Nephron progenitor cell (in vitro differentiated cells): ENCODE data around the gene MAGEA3.
"Not testable (repeated sequence)": the region's sequence is repeated elsewhere in the genome, so short reads cannot be mapped to it uniquely, and the experiment has no call there.

Source experiments
- DNase-seq: peaks from one replicate; pipeline ENCODE4 v3.0.0; 2021
- H3K27ac Mint-ChIP-seq: 2 replicates; pipeline ENCODE4 v1.8.0; 2021; ENCODE audit warnings: mild to moderate bottlenecking, moderate library complexity, mixed read lengths
- H3K27me3 Mint-ChIP-seq: 2 replicates; pipeline ENCODE4 v1.8.0; 2021; ENCODE audit warnings: mild to moderate bottlenecking, low read depth, mixed read lengths; ENCODE audit not compliant: poor library complexity
- H3K36me3 Mint-ChIP-seq: 2 replicates; pipeline ENCODE4 v1.8.0; 2021; ENCODE audit warnings: low read depth, mixed read lengths
- H3K4me1 Mint-ChIP-seq: 2 replicates; pipeline ENCODE4 v1.8.0; 2021; ENCODE audit warnings: mixed read lengths
- H3K4me3 Mint-ChIP-seq: 2 replicates; pipeline ENCODE4 v1.8.0; 2021; ENCODE audit warnings: mild to moderate bottlenecking, moderate library complexity, mixed read lengths
- H3K9me3 Mint-ChIP-seq: 2 replicates; pipeline ENCODE4 v1.8.0; 2021; ENCODE audit warnings: mild to moderate bottlenecking, moderate library complexity, mixed read lengths
- TF ChIP-seq, protein P1 (sequence below): fragments of 200-600 bp; sonication (generic); IDR thresholded peaks from 2 replicates; pipeline ENCODE4 v1.5.0; 2021; ENCODE audit warnings: antibody characterized with exemption

Gene MAGEA3

DNA sequence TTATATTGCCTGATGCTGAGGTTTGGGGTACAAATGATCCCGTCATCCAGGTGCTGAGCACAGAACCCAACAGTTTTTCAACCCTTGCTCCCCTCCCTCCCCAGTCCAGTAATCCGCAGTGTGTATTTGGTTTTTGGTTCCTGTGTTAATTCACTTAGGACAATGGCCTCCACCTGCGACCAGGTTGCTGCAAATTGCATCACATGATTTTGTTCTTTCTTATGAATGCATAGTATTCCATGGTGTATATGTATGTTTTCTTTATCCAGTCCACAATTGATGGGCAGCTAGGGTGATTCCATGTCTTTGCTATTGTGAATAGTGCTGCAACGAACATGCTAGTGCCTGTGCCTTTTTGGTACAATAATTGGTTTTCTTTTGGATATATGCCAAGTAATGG, 35.5 kb upstream of the MAGEA3 start:
- Mint-ChIP-seq H3K9me3 (peaks cover 59% of the 10 kb centered on the region), H3K36me3 (no peaks in the 10 kb centered on the region), H3K27ac (no peak overlapping the region), H3K4me1 (no peaks in the 10 kb centered on the region), H3K27me3 (peaks cover 7% of the 10 kb centered on the region), H3K4me3 (no peak overlapping the region)
- TF ChIP-seq, protein P1, sequence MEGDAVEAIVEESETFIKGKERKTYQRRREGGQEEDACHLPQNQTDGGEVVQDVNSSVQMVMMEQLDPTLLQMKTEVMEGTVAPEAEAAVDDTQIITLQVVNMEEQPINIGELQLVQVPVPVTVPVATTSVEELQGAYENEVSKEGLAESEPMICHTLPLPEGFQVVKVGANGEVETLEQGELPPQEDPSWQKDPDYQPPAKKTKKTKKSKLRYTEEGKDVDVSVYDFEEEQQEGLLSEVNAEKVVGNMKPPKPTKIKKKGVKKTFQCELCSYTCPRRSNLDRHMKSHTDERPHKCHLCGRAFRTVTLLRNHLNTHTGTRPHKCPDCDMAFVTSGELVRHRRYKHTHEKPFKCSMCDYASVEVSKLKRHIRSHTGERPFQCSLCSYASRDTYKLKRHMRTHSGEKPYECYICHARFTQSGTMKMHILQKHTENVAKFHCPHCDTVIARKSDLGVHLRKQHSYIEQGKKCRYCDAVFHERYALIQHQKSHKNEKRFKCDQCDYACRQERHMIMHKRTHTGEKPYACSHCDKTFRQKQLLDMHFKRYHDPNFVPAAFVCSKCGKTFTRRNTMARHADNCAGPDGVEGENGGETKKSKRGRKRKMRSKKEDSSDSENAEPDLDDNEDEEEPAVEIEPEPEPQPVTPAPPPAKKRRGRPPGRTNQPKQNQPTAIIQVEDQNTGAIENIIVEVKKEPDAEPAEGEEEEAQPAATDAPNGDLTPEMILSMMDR: no peak
- no peak for DNase-seq

DNA sequence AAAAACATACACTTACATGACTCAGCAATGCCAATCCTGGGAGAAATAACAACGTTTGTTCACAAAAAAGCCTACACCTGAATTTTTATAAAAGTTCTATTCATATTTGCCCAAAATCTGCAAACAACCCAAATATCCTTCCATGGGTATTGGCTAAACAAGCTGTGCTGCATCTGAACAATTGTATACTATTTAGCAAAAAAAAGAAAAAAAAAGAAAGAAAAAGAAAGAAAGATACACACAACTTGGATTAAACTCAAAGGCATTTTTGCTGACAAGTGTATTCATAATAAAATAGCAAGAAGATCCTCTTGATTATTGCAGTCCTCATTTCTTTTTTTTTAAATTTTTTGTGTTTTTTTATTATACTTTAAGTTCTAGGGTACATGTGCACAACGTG, 24.5 kb upstream of the MAGEA3 start:
- no peak overlapping the region for H3K27ac Mint-ChIP-seq
- no peaks in the 10 kb centered on the region for H3K36me3 Mint-ChIP-seq
- no peaks in the 10 kb centered on the region for H3K4me1 Mint-ChIP-seq
- H3K9me3 Mint-ChIP-seq: peaks cover 40% of the 10 kb centered on the region
- DNase-seq: no peak
- H3K27me3 Mint-ChIP-seq: peaks cover 13% of the 10 kb centered on the region
- TF ChIP-seq, protein P1: no peak
- no peak overlapping the region for H3K4me3 Mint-ChIP-seq

DNA sequence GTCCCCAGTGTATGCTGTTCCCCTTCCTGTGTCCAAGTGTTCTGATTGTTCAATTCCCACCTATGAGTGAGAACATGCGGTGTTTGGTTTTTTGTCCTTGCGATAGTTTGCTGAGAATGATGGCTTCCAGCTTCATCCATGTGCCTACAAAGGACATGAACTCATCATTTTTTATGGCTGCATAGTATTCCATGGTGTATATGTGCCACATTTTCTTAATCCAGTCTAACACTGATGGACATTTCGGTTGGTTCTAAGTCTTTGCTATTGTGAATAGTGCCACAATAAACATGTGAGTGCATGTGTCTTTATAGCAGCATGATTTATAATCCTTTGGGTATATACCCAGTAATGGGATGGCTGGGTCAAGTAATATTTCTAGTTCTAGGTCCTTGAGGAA, 23.9 kb upstream of the MAGEA3 start:
- H3K9me3 Mint-ChIP-seq: peaks cover 37% of the 10 kb centered on the region
- not testable (repeated sequence) for H3K4me3 Mint-ChIP-seq, DNase-seq, H3K36me3 Mint-ChIP-seq, H3K27ac Mint-ChIP-seq, H3K4me1 Mint-ChIP-seq
- H3K27me3 Mint-ChIP-seq: peaks cover 13% of the 10 kb centered on the region

DNA sequence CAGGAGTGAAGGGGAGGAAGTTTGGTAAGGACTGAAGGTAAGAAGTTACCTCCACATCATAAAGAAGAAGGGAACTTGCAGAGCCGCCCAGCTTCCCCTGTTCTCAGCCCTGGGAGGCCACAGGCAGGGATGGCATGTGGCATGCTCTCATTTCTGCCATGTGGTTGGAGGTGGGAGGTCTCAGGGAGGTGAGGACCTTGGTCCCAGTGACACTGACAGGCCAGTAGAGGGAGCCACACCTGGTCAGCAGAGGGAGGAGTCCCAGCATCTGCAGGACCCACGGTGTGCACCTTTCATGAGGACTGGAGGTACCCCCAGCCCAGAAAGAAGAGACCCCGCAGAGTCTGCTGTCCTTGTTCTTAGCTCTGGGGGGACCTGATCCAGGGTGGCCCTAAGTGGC, 17.6 kb upstream of the MAGEA3 start:
- peaks cover 24% of the 10 kb centered on the region for H3K9me3 Mint-ChIP-seq
- not testable (repeated sequence) for H3K27me3 Mint-ChIP-seq, H3K4me3 Mint-ChIP-seq, H3K4me1 Mint-ChIP-seq, H3K27ac Mint-ChIP-seq, DNase-seq, H3K36me3 Mint-ChIP-seq

DNA sequence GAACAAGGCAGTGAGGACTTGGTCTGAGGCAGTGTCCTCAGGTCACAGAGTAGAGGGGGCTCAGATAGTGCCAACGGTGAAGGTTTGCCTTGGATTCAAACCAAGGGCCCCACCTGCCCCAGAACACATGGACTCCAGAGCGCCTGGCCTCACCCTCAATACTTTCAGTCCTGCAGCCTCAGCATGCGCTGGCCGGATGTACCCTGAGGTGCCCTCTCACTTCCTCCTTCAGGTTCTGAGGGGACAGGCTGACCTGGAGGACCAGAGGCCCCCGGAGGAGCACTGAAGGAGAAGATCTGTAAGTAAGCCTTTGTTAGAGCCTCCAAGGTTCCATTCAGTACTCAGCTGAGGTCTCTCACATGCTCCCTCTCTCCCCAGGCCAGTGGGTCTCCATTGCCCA, 1.8 kb downstream of the MAGEA3 start:
- not testable (repeated sequence) for H3K4me3 Mint-ChIP-seq, DNase-seq, H3K27ac Mint-ChIP-seq

DNA sequence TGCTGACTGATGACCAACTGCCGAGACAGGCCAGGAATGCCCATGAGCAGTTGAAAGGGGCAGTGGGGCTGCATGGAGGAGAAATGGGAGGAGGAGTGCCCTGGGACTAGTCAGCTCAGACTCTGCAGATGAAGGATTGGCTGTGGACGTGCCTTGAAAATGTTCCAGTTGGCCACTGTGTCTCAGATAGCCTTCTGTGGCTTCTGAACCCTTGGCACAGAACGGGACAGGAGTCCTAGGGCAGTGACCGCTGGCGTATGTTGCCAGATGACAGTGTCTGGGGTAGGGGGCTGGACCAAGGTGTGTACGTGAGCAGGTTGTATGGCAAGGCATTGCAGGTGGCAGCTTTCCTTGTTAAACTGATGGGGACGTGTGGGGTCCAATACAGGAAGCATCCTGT, 7.9 kb downstream of the MAGEA3 start:
- not testable (repeated sequence) for H3K27ac Mint-ChIP-seq, H3K36me3 Mint-ChIP-seq, DNase-seq, H3K4me3 Mint-ChIP-seq, H3K4me1 Mint-ChIP-seq, H3K9me3 Mint-ChIP-seq, H3K27me3 Mint-ChIP-seq

More for the DNA sequence above, 1.8 kb downstream of the MAGEA3 start:
- H3K4me1 Mint-ChIP-seq, H3K36me3 Mint-ChIP-seq, H3K27me3 Mint-ChIP-seq: not testable (repeated sequence)
- peaks cover 13% of the 10 kb centered on the region for H3K9me3 Mint-ChIP-seq

DNA sequence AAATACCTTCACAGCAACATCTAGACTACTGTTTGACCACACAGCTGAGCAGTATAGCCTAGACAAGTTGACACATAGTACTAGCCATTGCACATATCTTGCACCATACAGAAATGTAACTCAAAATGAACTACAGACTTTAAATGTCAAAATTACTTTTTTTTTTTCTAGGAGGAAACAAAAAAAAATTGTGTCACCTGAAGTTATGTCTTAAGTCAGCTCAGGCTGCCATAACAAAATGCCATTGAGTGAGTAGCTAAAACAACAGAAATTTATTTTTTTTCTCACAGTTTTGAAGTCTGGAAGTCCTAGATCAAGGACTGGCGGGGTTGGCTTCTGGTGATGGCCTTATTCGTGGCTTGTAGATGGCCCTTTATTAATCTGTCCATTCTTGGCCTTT, 10.6 kb downstream of the MAGEA3 start, which contains the start of gene CSAG2:
Gene CSAG2, minus strand, starts transcription at position 101 of the 400 bp plus-strand sequence. CDS start 161 bp downstream, outside the sequence.
- H3K9me3 Mint-ChIP-seq, H3K4me3 Mint-ChIP-seq, H3K4me1 Mint-ChIP-seq, H3K27me3 Mint-ChIP-seq, H3K36me3 Mint-ChIP-seq, H3K27ac Mint-ChIP-seq, DNase-seq: not testable (repeated sequence)

DNA sequence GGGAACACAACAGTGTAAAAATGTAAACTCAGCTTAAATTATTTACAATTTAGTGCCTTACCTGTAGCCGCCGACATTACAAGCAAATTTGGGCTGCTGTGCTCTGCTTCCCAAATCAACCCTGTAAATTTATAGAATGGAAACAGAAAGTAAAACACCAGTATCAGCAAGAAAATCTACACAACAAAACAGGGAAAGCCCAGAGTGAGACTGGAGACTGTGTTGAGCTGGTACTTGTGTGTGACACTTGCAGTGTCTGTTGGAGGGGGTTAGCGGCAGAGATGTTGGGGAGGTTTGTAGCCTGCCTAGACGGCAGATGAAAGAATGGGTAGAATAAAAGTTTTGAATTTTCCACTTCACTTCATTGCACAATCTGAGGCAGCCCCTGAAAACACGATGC, 14.6 kb downstream of the MAGEA3 start:
- H3K27me3 Mint-ChIP-seq, H3K36me3 Mint-ChIP-seq, H3K4me1 Mint-ChIP-seq, H3K4me3 Mint-ChIP-seq, H3K27ac Mint-ChIP-seq, DNase-seq, H3K9me3 Mint-ChIP-seq: not testable (repeated sequence)

DNA sequence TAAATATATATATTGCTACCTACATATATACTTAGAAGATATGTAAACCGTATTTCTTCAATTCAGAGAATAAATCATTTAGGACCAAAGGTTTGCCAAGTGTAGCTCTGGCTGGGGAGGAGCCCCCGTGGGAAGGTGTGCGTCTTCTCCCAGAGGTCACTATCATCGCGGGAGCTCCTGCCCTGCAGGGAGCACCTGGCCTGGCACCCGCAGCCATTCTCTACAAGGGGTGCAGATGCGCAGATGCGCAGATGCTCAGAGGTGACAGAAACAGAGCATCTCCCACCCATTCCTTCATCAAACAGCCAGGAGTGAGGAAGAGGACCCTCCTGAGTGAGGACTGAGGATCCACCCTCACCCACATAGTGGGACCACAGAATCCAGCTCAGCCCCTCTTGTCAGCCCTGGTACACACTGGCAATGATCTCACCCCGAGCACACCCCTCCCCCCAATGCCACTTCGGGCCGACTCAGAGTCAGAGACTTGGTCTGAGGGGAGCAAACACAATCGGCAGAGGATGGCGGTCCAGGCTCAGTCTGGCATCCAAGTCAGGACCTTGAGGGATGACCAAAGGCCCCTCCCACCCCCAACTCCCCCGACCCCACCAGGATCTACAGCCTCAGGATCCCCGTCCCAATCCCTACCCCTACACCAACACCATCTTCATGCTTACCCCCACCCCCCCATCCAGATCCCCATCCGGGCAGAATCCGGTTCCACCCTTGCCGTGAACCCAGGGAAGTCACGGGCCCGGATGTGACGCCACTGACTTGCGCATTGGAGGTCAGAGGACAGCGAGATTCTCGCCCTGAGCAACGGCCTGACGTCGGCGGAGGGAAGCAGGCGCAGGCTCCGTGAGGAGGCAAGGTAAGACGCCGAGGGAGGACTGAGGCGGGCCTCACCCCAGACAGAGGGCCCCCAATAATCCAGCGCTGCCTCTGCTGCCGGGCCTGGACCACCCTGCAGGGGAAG, 15.5 kb downstream of the MAGEA3 start, which contains the start of gene MAGEA2B:
Gene MAGEA2B, plus strand, starts transcription at position 814 of the 973 bp plus-strand sequence. CDS start 2,479 bp downstream, outside the sequence.
- H3K4me1 Mint-ChIP-seq, H3K27ac Mint-ChIP-seq, DNase-seq, H3K4me3 Mint-ChIP-seq, H3K9me3 Mint-ChIP-seq, H3K27me3 Mint-ChIP-seq, H3K36me3 Mint-ChIP-seq: not testable (repeated sequence)
